ENCODE data around the gene TMEM219. TPM values are rescaled to one million over a fixed set of nuclear protein-coding genes. Genes with fewer than 3 reads are reported as not detected.
A peak's percentile ranks its signal among the peaks of the same experiment; 100 is the strongest.

Gene TMEM219
- total and polyA plus RNA-seq, 9 of the 15 experiments (the other 6 are each of a cell fraction or from before 2014, with no cell fraction given), result 35.3 to 62.8 (median 55.5) TPM

- TF ChIP-seq ARID4B (CRISPR knock-in tag; IDR thresholded peaks at IDR 0.05), result peak; percentile 56; the same call in 1 of the 2 replicates
Measured at GRCh38 chr16:29974291-29975133, 12.6 kb downstream of the TMEM219 start (continued).

DNA sequence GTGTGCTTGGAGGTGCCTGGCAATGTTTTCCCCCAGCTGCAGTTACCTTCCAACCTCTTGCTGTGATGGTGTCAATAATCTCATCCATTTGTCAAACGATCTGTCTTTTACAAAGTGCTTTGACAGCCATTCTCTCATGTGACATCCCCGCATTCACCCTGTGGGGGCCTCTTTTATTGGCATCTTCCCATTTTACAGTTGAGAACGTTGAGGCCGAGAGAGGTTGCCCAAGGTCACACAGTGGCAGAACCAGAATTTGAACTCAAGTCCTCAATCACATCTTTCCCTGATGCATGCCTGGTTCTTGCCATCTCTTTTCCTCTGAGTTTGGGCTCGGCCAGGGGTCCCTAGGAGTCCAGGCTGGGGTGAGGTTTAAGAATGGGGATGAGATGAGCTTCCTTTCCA, 13.3 kb downstream of the TMEM219 start:
- POLR2A ChIA-PET, result interaction anchor here (0.6 to 3.2 kb wide), 7 partner anchors 11 to 649 kb away, joined by 3 to 22 read pairs (median 14); partner anchors contain the start of genes ASPHD1 and TMEM219
- DNase-seq (ENCODE audit: extremely low read depth in 1 of 4, low spot score in 3 of 4) (no peak), FAIRE-seq (no peak), ATAC-seq (no peak)
- Histone ChIP-seq H3K4me1 (replicated peaks in 1 of 2; ENCODE audit: control insufficient read depth in 2 of 2, insufficient read depth in 2 of 2, low read length in 2 of 2) (peaks cover 26 to 30% of the 10 kb centered on the region in 2 experiments; a peak in 4 of 5 replicates), H3K9ac (ENCODE audit: insufficient read depth in 1 of 2, low read depth in 2 of 2, low read length in 2 of 2) (peak overlapping the region; percentile 82 to 88), H3K9me3 (replicated peaks; ENCODE audit: control insufficient read depth, insufficient read depth, low read depth, low read length) (no peaks in the 10 kb centered on the region; the same call in 1 of the 2 replicates), H3K79me2 (ENCODE audit: control insufficient read depth, insufficient read depth, low read length) (peaks cover 36% of the 10 kb centered on the region), H3K36me3 (ENCODE audit: control insufficient read depth, insufficient read depth, low read length) (peaks cover 50% of the 10 kb centered on the region), H3K9me1 (ENCODE audit: control insufficient read depth, insufficient read depth, low read length) (peaks cover 3% of the 10 kb centered on the region), H3K27ac (ENCODE audit: extremely low read depth, low read depth, low read length) (no peak overlapping the region; the same call in 2 of the 3 replicates), H2AFZ (ENCODE audit: low read depth, low read length) (no peak overlapping the region), H3K4me3 (peak overlapping the region; percentile 71; the same call in 1 of the 2 replicates), H4K20me1 (replicated peaks; ENCODE audit: control insufficient read depth, insufficient read depth, low read length) (peaks cover 23% of the 10 kb centered on the region), H3K4me2 (ENCODE audit: insufficient read depth, low read length) (peak overlapping the region; percentile 87), H3K27me3 (ENCODE audit: control insufficient read depth in 2 of 2, insufficient read depth in 2 of 2, low read length in 2 of 2) (no peaks in the 10 kb centered on the region)
- 35% methylated on average over 5 of the region's 5 CpGs for WGBS (ENCODE audit: insufficient coverage, low coverage, missing lambda C conversion rate)
- intact Hi-C loops (cut with micrococcal nuclease) (no loop called here), in situ Hi-C loops (cut with MboI) (no loop called here)
- no TSS peak for BruUV-seq (replicated peaks)
- CTCF ChIA-PET (ENCODE audit: low intra/inter-chr PET ratio), result no interaction called here
- TF ChIP-seq ZKSCAN1 (IDR thresholded peaks at IDR 0.05; ENCODE audit: low read depth, low read length) (no peak), RFX1 (IDR thresholded peaks at IDR 0.05) (no peak), MBD1 (CRISPR knock-in tag; IDR thresholded peaks at IDR 0.05) (no peak), ZNF79 (CRISPR knock-in tag; IDR thresholded peaks at IDR 0.05; ENCODE audit: low read depth) (no peak), THRA (IDR thresholded peaks at IDR 0.05) (no peak), PPARD (CRISPR knock-in tag; IDR thresholded peaks at IDR 0.05) (no peak), CBFA2T2 (conservative IDR thresholded peaks at IDR 0.05) (no peak), ESRRA (IDR thresholded peaks at IDR 0.05; ENCODE audit: borderline replicate concordance, low read depth) (peak; percentile 100)
- TF ChIP-seq, protein P1, sequence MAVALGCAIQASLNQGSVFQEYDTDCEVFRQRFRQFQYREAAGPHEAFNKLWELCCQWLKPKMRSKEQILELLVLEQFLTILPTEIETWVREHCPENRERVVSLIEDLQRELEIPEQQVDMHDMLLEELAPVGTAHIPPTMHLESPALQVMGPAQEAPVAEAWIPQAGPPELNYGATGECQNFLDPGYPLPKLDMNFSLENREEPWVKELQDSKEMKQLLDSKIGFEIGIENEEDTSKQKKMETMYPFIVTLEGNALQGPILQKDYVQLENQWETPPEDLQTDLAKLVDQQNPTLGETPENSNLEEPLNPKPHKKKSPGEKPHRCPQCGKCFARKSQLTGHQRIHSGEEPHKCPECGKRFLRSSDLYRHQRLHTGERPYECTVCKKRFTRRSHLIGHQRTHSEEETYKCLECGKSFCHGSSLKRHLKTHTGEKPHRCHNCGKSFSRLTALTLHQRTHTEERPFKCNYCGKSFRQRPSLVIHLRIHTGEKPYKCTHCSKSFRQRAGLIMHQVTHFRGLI (CRISPR knock-in tag; IDR thresholded peaks at IDR 0.05), result no peak
